OCI-LY7 (cell line): ENCODE data around the gene SLC25A41.

Experiments
- CTCF ChIP-seq: fragments of 200-600 bp; sonication (generic); conservative IDR thresholded peaks from 2 replicates; pipeline ENCODE4 v1.5.1; 2014; ENCODE audit warnings: mild to moderate bottlenecking, antibody characterized with exemption, low read length, moderate library complexity, mixed read lengths
- EZH2phosphoT487 ChIP-seq: fragments of 200-600 bp; sonication (generic); IDR thresholded peaks from 2 replicates; pipeline ENCODE4 v1.6.1; 2018; ENCODE audit warnings: low read depth, borderline replicate concordance, mild to moderate bottlenecking, mixed run types, antibody characterized with exemption, low read length, moderate library complexity, mixed read lengths

- TF ChIP-seq CTCF: no peak
- TF ChIP-seq EZH2phosphoT487: no peak
Measured at GRCh38 chr19:6465663-6466062, 32.1 kb upstream of the SLC25A41 start.
